Measurements from ENCODE around the gene TCAP.

TCAP gene

DNA sequence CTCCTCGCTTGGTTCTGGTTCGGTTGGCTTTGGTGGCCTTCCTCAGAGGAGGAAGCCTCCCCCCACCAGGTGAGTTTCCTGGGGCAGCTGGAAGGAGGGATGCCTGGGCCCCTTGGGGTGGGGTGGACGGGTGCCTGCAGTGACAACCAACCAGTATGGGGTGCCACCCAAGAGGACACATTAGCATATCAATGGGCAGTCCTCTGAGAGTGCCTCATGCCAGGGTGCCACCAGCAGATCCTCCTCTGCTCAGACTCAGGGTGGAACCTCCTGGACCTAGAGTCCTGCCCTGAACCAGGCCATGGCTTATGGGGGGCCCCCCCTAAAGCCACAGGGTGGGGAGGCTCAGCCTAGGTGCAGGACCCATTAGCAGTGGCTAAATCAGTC lies 35.7 kb upstream of the TCAP start:
- DNase-seq, result no peak

DNA sequence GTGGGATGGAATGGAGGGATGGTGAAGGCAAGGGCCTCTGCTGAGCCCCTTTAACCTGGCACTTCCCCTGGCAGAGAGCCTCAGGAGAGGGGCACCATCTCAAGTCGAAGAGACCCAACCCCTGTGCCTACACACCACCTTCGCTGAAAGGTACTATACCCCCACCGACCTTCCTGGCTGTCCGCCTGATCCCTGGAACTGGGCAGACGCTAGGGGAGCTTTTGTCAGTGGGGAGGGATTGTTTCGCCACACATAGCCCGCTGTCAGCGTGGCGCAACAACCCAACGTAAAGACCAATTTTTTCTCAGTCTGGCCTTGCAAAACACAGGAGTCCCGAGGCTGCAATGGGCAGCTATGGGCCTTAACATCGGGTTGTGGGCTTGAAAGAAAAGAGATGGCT lies 35.3 kb upstream of the TCAP start:
- no peak for DNase-seq

- DNase-seq, result no peak
Observed at GRCh38 chr17:39631403-39631802, 33.7 kb upstream of the TCAP start.

- DNase-seq, result no peak
Observed at GRCh38 chr17:39632153-39632941, 32.8 kb upstream of the TCAP start.

- no peak for DNase-seq
Observed at GRCh38 chr17:39633570-39634183, 31.5 kb upstream of the TCAP start.

DNA sequence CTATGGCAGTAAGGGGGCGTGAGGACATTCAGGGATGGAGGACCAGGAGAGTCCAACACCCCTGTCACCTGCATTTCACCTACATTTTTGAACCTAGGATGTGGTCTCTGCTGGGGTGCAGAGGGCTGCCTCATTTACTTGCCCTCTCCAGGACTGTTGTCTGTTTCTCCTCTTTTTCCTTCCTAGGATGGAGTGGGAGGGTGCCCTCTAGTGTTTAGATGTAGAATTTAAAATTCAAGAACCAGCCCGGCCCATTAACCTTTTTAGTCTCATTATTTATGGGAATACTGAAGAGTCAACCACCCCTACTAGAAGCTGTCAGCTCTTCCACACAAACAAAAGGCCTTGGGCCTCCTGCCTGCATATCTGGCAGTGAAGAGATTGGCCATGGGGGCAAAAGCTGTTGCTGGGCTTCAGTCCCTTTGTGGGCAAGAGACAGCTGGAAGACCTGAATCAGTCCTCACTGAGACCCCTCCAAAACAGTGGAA lies 30.7 kb upstream of the TCAP start:
- peak; percentile 36 for DNase-seq

DNA sequence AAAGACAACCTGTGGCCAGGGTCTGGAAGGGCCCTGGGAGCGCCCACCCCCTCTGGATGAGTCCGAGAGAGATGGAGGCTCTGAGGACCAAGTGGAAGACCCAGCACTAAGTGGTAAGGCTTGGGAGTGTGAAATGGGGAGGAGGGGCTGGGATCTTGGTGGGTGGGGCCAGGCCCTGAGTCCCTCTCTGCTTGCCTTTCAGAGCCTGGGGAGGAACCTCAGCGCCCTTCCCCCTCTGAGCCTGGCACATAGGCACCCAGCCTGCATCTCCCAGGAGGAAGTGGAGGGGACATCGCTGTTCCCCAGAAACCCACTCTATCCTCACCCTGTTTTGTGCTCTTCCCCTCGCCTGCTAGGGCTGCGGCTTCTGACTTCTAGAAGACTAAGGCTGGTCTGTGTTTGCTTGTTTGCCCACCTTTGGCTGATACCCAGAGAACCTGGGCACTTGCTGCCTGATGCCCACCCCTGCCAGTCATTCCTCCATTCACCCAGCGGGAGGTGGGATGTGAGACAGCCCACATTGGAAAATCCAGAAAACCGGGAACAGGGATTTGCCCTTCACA lies 29.5 kb upstream of the TCAP start:
- no peak for DNase-seq

GRCh38 chr17:39636587-39636926 lies 28.6 kb upstream of the TCAP start:
- no peak for DNase-seq

- DNase-seq, result peak; percentile 64
Observed at GRCh38 chr17:39636927-39637736, 28.0 kb upstream of the TCAP start, which contains the start of gene STARD3. STARD3 (plus strand) TSS chr17:39637144; CDS start chr17:39653532, 16,388 bp downstream.

- DNase-seq, result no peak
Observed at GRCh38 chr17:39638317-39638716, 26.8 kb upstream of the TCAP start.

DNA sequence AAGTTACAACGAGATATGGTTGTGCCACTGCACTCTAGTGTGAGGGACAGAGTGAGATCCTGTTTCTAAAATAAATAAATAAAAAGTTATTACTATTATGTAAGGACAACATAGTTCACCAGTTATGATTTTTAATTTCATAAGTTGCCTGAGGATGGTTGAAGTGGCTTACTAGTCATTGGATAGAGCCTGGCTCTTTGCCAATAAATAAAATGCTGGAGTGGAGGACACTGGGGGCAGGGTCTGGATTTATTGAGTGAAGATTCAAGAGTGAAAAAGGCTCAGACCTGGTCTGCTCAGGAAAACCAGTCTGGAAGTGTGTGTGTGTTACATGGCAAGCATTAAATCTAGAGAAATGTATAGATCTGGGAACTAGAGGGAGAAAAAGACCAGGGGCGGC lies 26.1 kb upstream of the TCAP start:
- DNase-seq, result no peak

GRCh38 chr17:39639566-39640458 lies 25.3 kb upstream of the TCAP start:
- DNase-seq, result no peak

DNA sequence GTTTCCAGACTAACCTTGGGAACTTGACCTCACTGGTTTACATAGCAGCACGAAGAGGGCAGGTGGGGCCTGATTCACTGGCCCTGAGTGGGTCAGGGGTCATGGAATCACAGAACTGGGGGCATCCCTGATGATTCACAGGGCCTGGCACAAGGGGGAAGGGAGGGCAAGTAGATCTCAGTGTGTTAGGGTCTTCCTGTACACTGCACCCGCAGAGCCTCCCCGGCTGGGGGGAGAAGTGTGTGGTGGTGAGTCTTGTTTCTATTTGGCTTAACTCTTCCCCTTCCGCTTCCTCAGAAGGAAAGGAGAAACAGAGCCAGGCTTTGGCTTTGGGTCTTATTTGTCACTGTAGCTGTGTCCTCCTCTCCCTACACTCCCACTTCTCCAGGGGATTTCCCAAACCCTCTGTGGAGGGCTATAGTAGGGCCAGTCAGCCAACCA lies 24.5 kb upstream of the TCAP start:
- no peak for DNase-seq

- DNase-seq, result no peak
Observed at GRCh38 chr17:39641097-39641496, 24.1 kb upstream of the TCAP start.

DNA sequence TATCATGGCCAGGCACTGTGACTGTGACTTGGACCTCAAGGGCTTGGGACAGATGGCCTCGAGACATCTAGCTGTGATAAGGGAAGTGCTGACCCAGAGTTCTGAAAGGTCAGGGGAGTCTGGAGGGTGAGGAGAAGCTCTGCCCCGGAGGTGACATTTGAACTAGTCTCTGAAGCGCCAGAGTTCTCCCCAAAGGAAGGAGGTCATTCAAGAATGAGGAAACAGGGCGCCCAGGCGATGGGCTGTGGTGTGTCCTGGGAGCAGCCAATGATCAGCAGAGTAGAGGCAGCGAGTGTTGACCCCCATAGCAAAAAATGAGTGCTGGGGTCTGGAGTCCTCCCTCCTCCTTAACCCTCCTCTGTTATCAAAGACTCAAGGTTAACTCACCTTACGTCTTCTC lies 23.3 kb upstream of the TCAP start:
- DNase-seq, result no peak

GRCh38 chr17:39642291-39643074 lies 22.7 kb upstream of the TCAP start:
- DNase-seq, result no peak

GRCh38 chr17:39643271-39643670 lies 21.9 kb upstream of the TCAP start:
- no peak for DNase-seq

DNA sequence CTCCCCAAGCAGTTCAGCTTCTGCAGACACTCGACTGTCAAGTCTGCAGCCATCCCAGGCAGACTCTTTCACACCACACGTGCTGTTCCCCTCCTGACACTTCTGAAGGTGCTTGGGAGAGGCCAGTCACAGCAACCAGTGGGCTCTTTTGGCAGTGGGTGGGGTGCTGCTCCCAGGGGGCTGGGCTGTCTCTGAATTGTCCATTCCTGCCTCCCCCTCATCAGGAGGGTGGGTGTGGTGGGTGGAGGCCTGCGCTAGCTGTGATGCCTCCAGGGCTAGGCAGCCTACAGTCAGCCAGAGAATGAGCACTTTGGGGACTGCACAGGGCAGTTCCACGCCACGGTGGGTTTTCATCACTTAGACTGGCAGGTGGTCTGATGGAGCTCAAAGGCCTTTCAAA lies 17.9 kb upstream of the TCAP start:
- no peak for DNase-seq

GRCh38 chr17:39648616-39649366 lies 16.4 kb upstream of the TCAP start:
- no peak for DNase-seq

- DNase-seq, result no peak
Observed at GRCh38 chr17:39650121-39650579, 15.0 kb upstream of the TCAP start.
